GM12891 (cell line): ENCODE results near the gene ANKS1B.

ENCODE experiments used
- PAX5 ChIP-seq: IDR thresholded peaks from 2 replicates; pipeline ENCODE4 v1.6.1; 2011; ENCODE audit warnings: low read length, moderate library complexity, mild to moderate bottlenecking; ENCODE audit not compliant: insufficient read depth, severe bottlenecking
- POLR2A ChIP-seq: IDR thresholded peaks from 2 replicates; pipeline ENCODE4 v1.6.1; 2011; ENCODE audit warnings: low read depth, low read length, control low read depth
- POLR2AphosphoS5 ChIP-seq: IDR thresholded peaks from 2 replicates; pipeline ENCODE4 v1.6.1; 2011; ENCODE audit warnings: low read depth, low read length, control low read depth
- POU2F2 ChIP-seq: IDR thresholded peaks from 2 replicates; pipeline ENCODE4 v1.6.1; 2011; ENCODE audit warnings: low read depth, mild to moderate bottlenecking, control low read depth, low read length, moderate library complexity
- SPI1 ChIP-seq: IDR thresholded peaks from 2 replicates; pipeline ENCODE4 v1.6.1; 2011; ENCODE audit warnings: low read depth, low read length, control low read depth
- TAF1 ChIP-seq: IDR thresholded peaks from 2 replicates; pipeline ENCODE4 v1.6.1; 2011; ENCODE audit warnings: low read depth, low read length, control low read depth

GRCh38 chr12:99822273-99822672, 162.5 kb downstream of the ANKS1B start:
- TF ChIP-seq POLR2AphosphoS5 (no peak), TAF1 (no peak), POLR2A (no peak), SPI1 (no peak), PAX5 (no peak), POU2F2 (no peak)
